ENCODE results near the gene BICC1. TPM values are rescaled to one million over a fixed set of nuclear protein-coding genes. Genes with fewer than 3 reads are reported as not detected.

Gene BICC1
- total and polyA plus RNA-seq, 2 of the 4 experiments (the other 2 are of a cell fraction) = 5.7 to 42.5 TPM

DNA sequence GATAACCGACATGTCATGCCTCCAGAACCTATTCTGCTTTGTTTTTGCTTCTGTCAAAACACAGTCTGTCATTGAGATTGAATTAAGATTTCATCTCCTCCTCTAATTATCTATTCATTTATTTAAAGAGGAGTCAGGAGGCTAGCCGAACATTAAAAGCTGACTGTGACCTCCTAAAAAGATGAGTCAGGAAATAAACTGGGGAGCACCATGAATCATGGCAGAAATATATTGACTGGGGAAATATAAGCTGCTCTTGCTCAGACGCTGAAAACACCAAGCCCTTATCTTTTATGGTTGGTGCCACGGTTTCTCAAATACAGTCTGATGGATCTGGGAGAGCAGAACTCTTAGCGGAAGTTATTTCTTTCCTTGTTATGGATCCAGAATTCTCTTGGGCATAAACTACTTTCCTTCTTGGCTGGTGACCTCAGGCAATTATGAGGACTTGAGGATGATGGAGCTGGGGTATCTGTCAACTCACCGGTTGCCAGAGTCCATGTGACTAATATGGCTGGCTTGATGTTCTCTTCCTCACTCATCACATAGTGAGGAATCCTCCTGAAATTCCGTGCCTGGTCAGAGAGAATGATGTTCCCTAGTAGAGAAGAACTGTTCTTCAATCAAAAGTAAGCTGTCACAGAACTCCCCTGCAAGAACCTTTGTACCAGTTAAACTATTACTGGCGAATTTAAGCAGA is 356.2 kb downstream of the BICC1 start:
- no peak overlapping the region for H2BK15ac ChIP-seq (ENCODE audit: low read depth, low read length)
- H3K14ac ChIP-seq (replicated peaks; ENCODE audit: low read depth, low read length) = no peak overlapping the region
- DNase-seq = peak; percentile 43
- no peak overlapping the region for H4K5ac ChIP-seq (ENCODE audit: low read depth, low read length)
- H3K9me3 ChIP-seq (ENCODE audit: control insufficient read depth, insufficient read depth, low read length) = no peaks in the 10 kb centered on the region
- POLR2A ChIA-PET (ENCODE audit: unreplicated experiment) = no interaction called here
- dilution Hi-C loops (cut with HindIII; ENCODE audit: low sequenced_read_pairs, unreplicated experiment) = no loop called here
- no peak overlapping the region for H3K56ac ChIP-seq (ENCODE audit: extremely low read depth, insufficient read depth, low read length)
- H3K4me2 ChIP-seq (ENCODE audit: low read depth, low read length) = no peak overlapping the region
- intact Hi-C loops (cut with micrococcal nuclease) = no loop called here
- no peak overlapping the region for H4K8ac ChIP-seq (ENCODE audit: low read depth in 2 of 2, low read length in 2 of 2)
- H2AK9ac ChIP-seq (replicated peaks; ENCODE audit: low read depth, low read length, poor library complexity) = no peak overlapping the region
- H2AK5ac ChIP-seq (ENCODE audit: low read depth, low read length) = no peak overlapping the region
- no peak overlapping the region for H2BK20ac ChIP-seq (ENCODE audit: low read depth, low read length)
- TF ChIP-seq, protein P1, sequence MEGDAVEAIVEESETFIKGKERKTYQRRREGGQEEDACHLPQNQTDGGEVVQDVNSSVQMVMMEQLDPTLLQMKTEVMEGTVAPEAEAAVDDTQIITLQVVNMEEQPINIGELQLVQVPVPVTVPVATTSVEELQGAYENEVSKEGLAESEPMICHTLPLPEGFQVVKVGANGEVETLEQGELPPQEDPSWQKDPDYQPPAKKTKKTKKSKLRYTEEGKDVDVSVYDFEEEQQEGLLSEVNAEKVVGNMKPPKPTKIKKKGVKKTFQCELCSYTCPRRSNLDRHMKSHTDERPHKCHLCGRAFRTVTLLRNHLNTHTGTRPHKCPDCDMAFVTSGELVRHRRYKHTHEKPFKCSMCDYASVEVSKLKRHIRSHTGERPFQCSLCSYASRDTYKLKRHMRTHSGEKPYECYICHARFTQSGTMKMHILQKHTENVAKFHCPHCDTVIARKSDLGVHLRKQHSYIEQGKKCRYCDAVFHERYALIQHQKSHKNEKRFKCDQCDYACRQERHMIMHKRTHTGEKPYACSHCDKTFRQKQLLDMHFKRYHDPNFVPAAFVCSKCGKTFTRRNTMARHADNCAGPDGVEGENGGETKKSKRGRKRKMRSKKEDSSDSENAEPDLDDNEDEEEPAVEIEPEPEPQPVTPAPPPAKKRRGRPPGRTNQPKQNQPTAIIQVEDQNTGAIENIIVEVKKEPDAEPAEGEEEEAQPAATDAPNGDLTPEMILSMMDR (conservative IDR thresholded peaks at IDR 0.05; ENCODE audit: low read depth, low read length) = no peak
- TF ChIP-seq MAFK (IDR thresholded peaks at IDR 0.05; ENCODE audit: low read depth, low read length) (peak; percentile 55; the same call in 1 of the 2 replicates), MXI1 (IDR thresholded peaks at IDR 0.05; ENCODE audit: borderline replicate concordance, low read depth, low read length) (no peak), RCOR1 (IDR thresholded peaks at IDR 0.05; ENCODE audit: insufficient replicate concordance, low read length) (no peak)
- TF ChIP-seq, protein P2, sequence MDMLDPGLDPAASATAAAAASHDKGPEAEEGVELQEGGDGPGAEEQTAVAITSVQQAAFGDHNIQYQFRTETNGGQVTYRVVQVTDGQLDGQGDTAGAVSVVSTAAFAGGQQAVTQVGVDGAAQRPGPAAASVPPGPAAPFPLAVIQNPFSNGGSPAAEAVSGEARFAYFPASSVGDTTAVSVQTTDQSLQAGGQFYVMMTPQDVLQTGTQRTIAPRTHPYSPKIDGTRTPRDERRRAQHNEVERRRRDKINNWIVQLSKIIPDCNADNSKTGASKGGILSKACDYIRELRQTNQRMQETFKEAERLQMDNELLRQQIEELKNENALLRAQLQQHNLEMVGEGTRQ (IDR thresholded peaks at IDR 0.05; ENCODE audit: low read depth, low read length) = no peak
- CTCF ChIA-PET = interaction anchor here (0.5 kb wide), 1 partner anchor 349 kb away, joined by 3 read pairs; no protein-coding TSS in a partner anchor
- 0 out of 2 replicates have a peak, but pooled peaks cover 3% of the 10 kb centered on the region for H3K4me1 ChIP-seq (ENCODE audit: control insufficient read depth, insufficient read depth, low read length)
- no peak overlapping the region for H2BK5ac ChIP-seq (ENCODE audit: low read depth, low read length, poor library complexity, severe bottlenecking)
- H3K36me3 ChIP-seq (ENCODE audit: control insufficient read depth, insufficient read depth, low read length) = no peaks in the 10 kb centered on the region
- in situ Hi-C loops (cut with MboI; ENCODE audit: low sequenced_read_pairs) = no loop called here
- H4K91ac ChIP-seq (ENCODE audit: insufficient read depth, low read depth, low read length) = no peak overlapping the region
- H4K20me1 ChIP-seq (ENCODE audit: insufficient read depth, low read length) = no peaks in the 10 kb centered on the region
- 100% methylated on average over 1 of the region's 8 CpGs for WGBS, 2 experiments (ENCODE audit: extremely low coverage in 2 of 2, insufficient read length in 1 of 2)
- no peak overlapping the region for H3K4ac ChIP-seq (ENCODE audit: low read depth, low read length)
- H3K4me3 ChIP-seq (ENCODE audit: insufficient read depth, low read depth, low read length) = no peak overlapping the region
- no peaks in the 10 kb centered on the region for H3K79me1 ChIP-seq (ENCODE audit: low read depth in 1 of 2, low read length in 2 of 2)
- H3K18ac ChIP-seq (ENCODE audit: low read depth, low read length) = no peak overlapping the region
- no TSS peak for BruUV-seq (replicated peaks)
- H2AFZ ChIP-seq (replicated peaks; ENCODE audit: low read length, poor library complexity) = no peak overlapping the region
- H3K9me1 ChIP-seq (ENCODE audit: insufficient read depth, low read length) = no peaks in the 10 kb centered on the region
- H3K23ac ChIP-seq (ENCODE audit: low read depth, low read length) = no peak overlapping the region
- no peak overlapping the region for H3K9ac ChIP-seq (ENCODE audit: low read depth, low read length)
- H3K27ac ChIP-seq (ENCODE audit: insufficient read depth, low read length) = no peak overlapping the region
- H2BK120ac ChIP-seq (ENCODE audit: low read depth, low read length) = no peak overlapping the region
- no peaks in the 10 kb centered on the region; the same call in 1 of the 2 replicates for H3K27me3 ChIP-seq (ENCODE audit: control insufficient read depth, insufficient read depth, low read length)
- peak; percentile 60 for ATAC-seq (ENCODE audit: low read depth)

Measured in IMR-90 (cell line).